Measurements from ENCODE around the gene SPARC.

DNA sequence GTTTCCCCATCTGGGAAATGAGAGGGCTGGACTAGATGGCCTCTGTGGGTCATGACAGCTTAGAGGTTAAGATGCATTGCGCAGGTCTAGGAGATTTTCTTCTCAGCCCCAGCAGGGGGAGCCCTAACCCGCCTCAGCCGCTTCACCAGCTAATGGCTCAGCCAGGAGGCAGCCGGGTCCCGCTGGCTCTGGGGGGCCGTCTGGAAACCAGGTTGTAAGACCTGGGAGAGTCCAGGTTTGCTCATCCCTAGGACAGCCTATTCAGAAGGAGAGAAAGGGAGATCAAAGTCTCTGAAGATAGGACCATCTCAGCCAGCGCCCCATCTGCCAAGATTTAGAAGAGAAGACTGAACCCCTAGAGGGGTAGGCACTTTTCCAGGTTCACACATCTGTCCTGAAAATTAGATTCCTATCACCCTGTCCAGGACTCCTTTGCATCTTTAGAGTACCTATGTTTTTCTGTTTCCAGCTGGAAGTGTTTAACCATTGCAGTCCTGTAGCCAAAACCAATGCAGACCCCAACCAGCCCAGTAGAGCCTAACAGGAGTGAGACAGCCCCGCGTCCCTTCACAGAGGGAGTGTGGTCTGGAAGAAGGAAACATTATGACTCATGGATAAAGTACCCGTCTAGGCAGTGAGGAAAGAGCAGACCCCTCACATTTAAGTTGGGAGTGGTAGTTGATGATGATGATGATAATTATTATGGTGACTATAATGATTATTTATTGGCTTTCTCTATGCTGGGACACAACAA, 27.5 kb downstream of the SPARC start:
- TF ChIP-seq, protein P1, sequence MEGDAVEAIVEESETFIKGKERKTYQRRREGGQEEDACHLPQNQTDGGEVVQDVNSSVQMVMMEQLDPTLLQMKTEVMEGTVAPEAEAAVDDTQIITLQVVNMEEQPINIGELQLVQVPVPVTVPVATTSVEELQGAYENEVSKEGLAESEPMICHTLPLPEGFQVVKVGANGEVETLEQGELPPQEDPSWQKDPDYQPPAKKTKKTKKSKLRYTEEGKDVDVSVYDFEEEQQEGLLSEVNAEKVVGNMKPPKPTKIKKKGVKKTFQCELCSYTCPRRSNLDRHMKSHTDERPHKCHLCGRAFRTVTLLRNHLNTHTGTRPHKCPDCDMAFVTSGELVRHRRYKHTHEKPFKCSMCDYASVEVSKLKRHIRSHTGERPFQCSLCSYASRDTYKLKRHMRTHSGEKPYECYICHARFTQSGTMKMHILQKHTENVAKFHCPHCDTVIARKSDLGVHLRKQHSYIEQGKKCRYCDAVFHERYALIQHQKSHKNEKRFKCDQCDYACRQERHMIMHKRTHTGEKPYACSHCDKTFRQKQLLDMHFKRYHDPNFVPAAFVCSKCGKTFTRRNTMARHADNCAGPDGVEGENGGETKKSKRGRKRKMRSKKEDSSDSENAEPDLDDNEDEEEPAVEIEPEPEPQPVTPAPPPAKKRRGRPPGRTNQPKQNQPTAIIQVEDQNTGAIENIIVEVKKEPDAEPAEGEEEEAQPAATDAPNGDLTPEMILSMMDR (IDR thresholded peaks at IDR 0.05), result peak; percentile 15 to 87 (median 80)
- TF ChIP-seq POLR2A (IDR thresholded peaks at IDR 0.05), result peak in 1 of 2 donors; percentile 19

Data from Peyer's patch (tissue), 4 donors.